K562 (cell line): Measurements from ENCODE around the gene TXNRD2. TPM values are rescaled to one million over a fixed set of nuclear protein-coding genes. Genes with fewer than 3 reads are reported as not detected.

Experiments
- CREM ChIP-seq: IDR thresholded peaks from 2 replicates; pipeline ENCODE4 v1.6.1; 2014; ENCODE audit warnings: antibody characterized with exemption, low read depth
- DACH1 ChIP-seq: fragments of 450-650 bp; IDR thresholded peaks from 2 replicates; pipeline ENCODE4 v1.6.1; 2018; ENCODE audit not compliant: partially characterized antibody
- ESRRB ChIP-seq: fragments of 250-450 bp; sonication (Bioruptor Pico); IDR thresholded peaks from 2 replicates; pipeline ENCODE4 v1.5.0; 2020; ENCODE audit warnings: mild to moderate bottlenecking, moderate library complexity, borderline replicate concordance
- GTF3C2 ChIP-seq: IDR thresholded peaks from 3 replicates; pipeline ENCODE4 v1.6.1; 2011; ENCODE audit warnings: borderline replicate concordance, mild to moderate bottlenecking, moderate library complexity; ENCODE audit not compliant: insufficient read length; ENCODE audit errors: extremely low read depth
- HMG20B ChIP-seq: fragments of 250-450 bp; sonication (Bioruptor Pico); IDR thresholded peaks from 2 replicates; pipeline ENCODE4 v1.5.0; 2021; ENCODE audit warnings: mild to moderate bottlenecking
- IRF9 ChIP-seq: fragments of 450-650 bp; IDR thresholded peaks from 2 replicates; pipeline ENCODE4 v1.6.1; 2016; ENCODE audit warnings: missing biosample characterization, missing genetic modification characterization
- KLF10 ChIP-seq: fragments of 250-450 bp; sonication (Bioruptor Pico); IDR thresholded peaks from 2 replicates; pipeline ENCODE4 v1.6.1; 2021; ENCODE audit warnings: matching md5 sums
- RBM34 ChIP-seq: fragments of 200-400 bp; formaldehyde crosslinking; IDR thresholded peaks from 2 replicates; pipeline ENCODE4 v1.6.1; 2018; ENCODE audit warnings: low read length, borderline replicate concordance; ENCODE audit not compliant: insufficient read depth
- RFX1 ChIP-seq: fragments of 450-650 bp; IDR thresholded peaks from 2 replicates; pipeline ENCODE4 v1.6.1; 2016; ENCODE audit warnings: mild to moderate bottlenecking, moderate library complexity
- SIN3B ChIP-seq: fragments of 450-650 bp; IDR thresholded peaks from 2 replicates; pipeline ENCODE4 v1.6.1; 2017; ENCODE audit warnings: low read depth, mild to moderate bottlenecking, moderate library complexity
- STAT5A ChIP-seq: IDR thresholded peaks from 2 replicates; pipeline ENCODE4 v1.6.1; 2012; ENCODE audit warnings: low read length, inconsistent platforms, borderline replicate concordance
- STAT5B ChIP-seq: fragments of 250-450 bp; sonication (Bioruptor Pico); IDR thresholded peaks from 2 replicates; pipeline ENCODE4 v1.8.0; 2021; ENCODE audit warnings: mild to moderate bottlenecking, inconsistent platforms
- TEAD1 ChIP-seq, 2 experiments: fragments of 450-650 bp in 1 of 2; sonication (generic) in 1 of 2; formaldehyde crosslinking; IDR thresholded peaks; 2 replicates each; pipeline versions ENCODE4 v1.4.0 to v1.8.0; 2020 to 2022; ENCODE audit warnings: mild to moderate bottlenecking in 2 of 2, missing genetic modification reagents in 1 of 2
- ZBTB11 ChIP-seq, 3 experiments: fragments of 200-800 bp in 1 of 3; fragments of 250-450 bp in 1 of 3; fragments of 450-650 bp in 1 of 3; sonication (Bioruptor Pico) in 1 of 3; sonication (Bioruptor generic) in 1 of 3; formaldehyde crosslinking in 1 of 3; IDR thresholded peaks; 2 replicates each; pipeline versions ENCODE4 v1.6.1 to v1.8.0; 2016 to 2022; ENCODE audit warnings: mild to moderate bottlenecking in 2 of 3, missing genetic modification characterization in 2 of 3, missing compliant biosample characterization in 1 of 3, moderate library complexity in 1 of 3
- ZNF224 ChIP-seq: sonication (generic); formaldehyde crosslinking; IDR thresholded peaks from 2 replicates; pipeline ENCODE4 v1.8.0; 2022; ENCODE audit warnings: mild to moderate bottlenecking, missing genetic modification reagents
- ZNF354B ChIP-seq: fragments of 250-450 bp; sonication (Bioruptor Pico); IDR thresholded peaks from 2 replicates; pipeline ENCODE4 v1.4.0; 2020
- polyA plus RNA-seq, 8 experiments: library from polyadenylated mRNA; depleted of rRNA in 4 of 8; stranded (reverse) in 5 of 8; unstranded in 3 of 8; fragments of >200 nt; fragmentation: Nextera tagmentation in 2 of 8; fragmentation: Illumina TruSeq in 1 of 8; extraction: Ambion mirVana in 2 of 8; extraction: Trizol in 1 of 8; gene quantifications; 2 replicates each; pipeline versions ENCODE4 v1.2.1 to v1.2.3, GENCODE V29; 2011 to 2014; ENCODE audit warnings: inconsistent platforms in 1 of 8, missing spikeins in 1 of 8
- total RNA-seq, 7 experiments: library from RNA; depleted of rRNA in 6 of 7; stranded (reverse); fragments of >200 nt in 6 of 7; fragmentation: Illumina TruSeq in 2 of 7; extraction: Trizol in 2 of 7; gene quantifications; 2 replicates each; pipeline versions ENCODE4 v1.2.1 to v1.2.3, GENCODE V29; 2011 to 2021; ENCODE audit warnings: low replicate concordance in 1 of 7
- TF ChIP-seq, protein P1 (sequence below): fragments of 450-650 bp; IDR thresholded peaks from 2 replicates; pipeline ENCODE4 v1.6.1; 2016; ENCODE audit warnings: mild to moderate bottlenecking

TXNRD2 gene
- total and polyA plus RNA-seq, 9 of the 15 experiments (the other 6 are each of a cell fraction or from before 2014, with no cell fraction given) = 3.3 to 80.2 (median 49.4) TPM

GRCh38 chr22:19959587-19960490, 18.2 kb upstream of the TXNRD2 start (continued):
- TF ChIP-seq ZBTB11 (CRISPR knock-in tag; IDR thresholded peaks at IDR 0.05) (no peak), RBM34 (no peak), ZNF354B (CRISPR knock-in tag) (no peak), STAT5A (no peak; the same call in 1 of the 2 replicates), ESRRB (CRISPR knock-in tag) (0 out of 2 replicates have a peak, but pooled peaks have one; percentile 45), KLF10 (CRISPR knock-in tag) (peak; percentile 20; the same call in 1 of the 2 replicates), ZNF224 (CRISPR knock-in tag) (no peak), GTF3C2 (no peak), DACH1 (no peak), RFX1 (no peak), SIN3B (peak; percentile 18; the same call in 1 of the 2 replicates), STAT5B (no peak), HMG20B (no peak), CREM (no peak), IRF9 (tag) (no peak), TEAD1 (CRISPR knock-in tag; IDR thresholded peaks at IDR 0.05) (0 out of 4 replicates have a peak, but pooled peaks of 1 of the 2 experiments have one; percentile 14)
- TF ChIP-seq, protein P1, sequence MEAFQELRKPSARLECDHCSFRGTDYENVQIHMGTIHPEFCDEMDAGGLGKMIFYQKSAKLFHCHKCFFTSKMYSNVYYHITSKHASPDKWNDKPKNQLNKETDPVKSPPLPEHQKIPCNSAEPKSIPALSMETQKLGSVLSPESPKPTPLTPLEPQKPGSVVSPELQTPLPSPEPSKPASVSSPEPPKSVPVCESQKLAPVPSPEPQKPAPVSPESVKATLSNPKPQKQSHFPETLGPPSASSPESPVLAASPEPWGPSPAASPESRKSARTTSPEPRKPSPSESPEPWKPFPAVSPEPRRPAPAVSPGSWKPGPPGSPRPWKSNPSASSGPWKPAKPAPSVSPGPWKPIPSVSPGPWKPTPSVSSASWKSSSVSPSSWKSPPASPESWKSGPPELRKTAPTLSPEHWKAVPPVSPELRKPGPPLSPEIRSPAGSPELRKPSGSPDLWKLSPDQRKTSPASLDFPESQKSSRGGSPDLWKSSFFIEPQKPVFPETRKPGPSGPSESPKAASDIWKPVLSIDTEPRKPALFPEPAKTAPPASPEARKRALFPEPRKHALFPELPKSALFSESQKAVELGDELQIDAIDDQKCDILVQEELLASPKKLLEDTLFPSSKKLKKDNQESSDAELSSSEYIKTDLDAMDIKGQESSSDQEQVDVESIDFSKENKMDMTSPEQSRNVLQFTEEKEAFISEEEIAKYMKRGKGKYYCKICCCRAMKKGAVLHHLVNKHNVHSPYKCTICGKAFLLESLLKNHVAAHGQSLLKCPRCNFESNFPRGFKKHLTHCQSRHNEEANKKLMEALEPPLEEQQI = no peak
